HEK293T (cell line): Measurements from ENCODE around the gene CCDC102B.

Experiments
- ARNT ChIP-seq: fragments of 450-650 bp; IDR thresholded peaks from 2 replicates; pipeline ENCODE4 v1.6.1; 2017; ENCODE audit warnings: mild to moderate bottlenecking
- BHLHE40 ChIP-seq: fragments of 450-650 bp; IDR thresholded peaks from 2 replicates; pipeline ENCODE4 v1.6.1; 2016; ENCODE audit warnings: mild to moderate bottlenecking, moderate library complexity, borderline replicate concordance
- CTBP1 ChIP-seq: fragments of 450-650 bp; IDR thresholded peaks from 2 replicates; pipeline ENCODE4 v1.6.1; 2016; ENCODE audit warnings: borderline replicate concordance
- ELF4 ChIP-seq: fragments of 450-650 bp; IDR thresholded peaks from 2 replicates; pipeline ENCODE4 v1.6.1; 2017; ENCODE audit warnings: antibody characterized with exemption
- FOXA1 ChIP-seq: fragments of 450-650 bp; IDR thresholded peaks from 2 replicates; pipeline ENCODE4 v1.6.1; 2016; ENCODE audit warnings: mild to moderate bottlenecking
- FOXK2 ChIP-seq: fragments of 450-650 bp; IDR thresholded peaks from 2 replicates; pipeline ENCODE4 v1.6.1; 2016; ENCODE audit warnings: mild to moderate bottlenecking
- FOXM1 ChIP-seq: fragments of 450-650 bp; IDR thresholded peaks from 2 replicates; pipeline ENCODE4 v1.6.1; 2017; ENCODE audit warnings: mild to moderate bottlenecking, borderline replicate concordance
- L3MBTL2 ChIP-seq: fragments of 450-650 bp; conservative IDR thresholded peaks from 2 replicates; pipeline ENCODE4 v1.6.1; 2016; ENCODE audit warnings: mild to moderate bottlenecking
- NFRKB ChIP-seq: fragments of 450-650 bp; IDR thresholded peaks from 2 replicates; pipeline ENCODE4 v1.6.1; 2016; ENCODE audit warnings: mild to moderate bottlenecking, moderate library complexity
- SP1 ChIP-seq: fragments of 450-650 bp; IDR thresholded peaks from 2 replicates; pipeline ENCODE4 v1.6.1; 2017
- SUZ12 ChIP-seq: fragments of 450-650 bp; IDR thresholded peaks from 2 replicates; pipeline ENCODE4 v1.6.1; 2016; ENCODE audit warnings: mild to moderate bottlenecking
- TARDBP ChIP-seq: fragments of 450-650 bp; IDR thresholded peaks from 2 replicates; pipeline ENCODE4 v1.6.1; 2016
- ZNF384 ChIP-seq: fragments of 450-650 bp; IDR thresholded peaks from 2 replicates; pipeline ENCODE4 v1.6.1; 2016
- TF ChIP-seq, protein P1 (sequence below): fragments of 450-650 bp; IDR thresholded peaks from 2 replicates; pipeline ENCODE4 v1.6.1; 2016

DNA sequence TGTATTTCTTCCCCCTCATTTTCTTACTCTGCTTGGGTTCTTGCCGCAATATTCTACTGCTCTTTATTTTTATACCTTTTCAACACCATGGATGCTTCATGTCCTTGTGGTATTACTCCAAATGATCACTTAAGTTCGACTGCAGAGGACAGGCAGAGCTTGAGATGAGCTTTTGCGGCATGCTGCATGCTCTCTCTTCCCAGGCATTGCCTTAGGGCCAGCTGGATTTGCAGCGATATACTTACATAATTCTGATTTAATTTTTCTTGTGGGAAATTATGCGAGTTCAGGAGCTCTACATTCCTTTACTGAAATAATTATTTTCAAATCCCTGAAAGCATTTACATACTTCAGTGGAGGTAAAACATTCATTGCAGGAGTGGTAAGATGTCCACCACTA, 288.1 kb downstream of the CCDC102B start:
- TF ChIP-seq NFRKB: no peak
- TF ChIP-seq BHLHE40: no peak
- no peak for TF ChIP-seq FOXK2
- TF ChIP-seq SP1: no peak
- TF ChIP-seq TARDBP: no peak
- no peak for TF ChIP-seq SUZ12
- no peak for TF ChIP-seq L3MBTL2
- no peak for TF ChIP-seq ELF4
- TF ChIP-seq ARNT: no peak
- no peak for TF ChIP-seq FOXA1
- no peak for TF ChIP-seq FOXM1
- no peak for TF ChIP-seq ZNF384
- TF ChIP-seq, protein P1, sequence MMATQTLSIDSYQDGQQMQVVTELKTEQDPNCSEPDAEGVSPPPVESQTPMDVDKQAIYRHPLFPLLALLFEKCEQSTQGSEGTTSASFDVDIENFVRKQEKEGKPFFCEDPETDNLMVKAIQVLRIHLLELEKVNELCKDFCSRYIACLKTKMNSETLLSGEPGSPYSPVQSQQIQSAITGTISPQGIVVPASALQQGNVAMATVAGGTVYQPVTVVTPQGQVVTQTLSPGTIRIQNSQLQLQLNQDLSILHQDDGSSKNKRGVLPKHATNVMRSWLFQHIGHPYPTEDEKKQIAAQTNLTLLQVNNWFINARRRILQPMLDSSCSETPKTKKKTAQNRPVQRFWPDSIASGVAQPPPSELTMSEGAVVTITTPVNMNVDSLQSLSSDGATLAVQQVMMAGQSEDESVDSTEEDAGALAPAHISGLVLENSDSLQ: no peak
- TF ChIP-seq CTBP1: no peak
